GM19043 (cell line): ENCODE results near the gene ANGPTL2.

Experiments used
- ATAC-seq: cut with Tn5 transposase; IDR thresholded peaks from one replicate; pipeline ENCODE4 v1.9.1; 2021; ENCODE audit warnings: low read depth; ENCODE audit not compliant: unreplicated experiment

ANGPTL2 gene

DNA sequence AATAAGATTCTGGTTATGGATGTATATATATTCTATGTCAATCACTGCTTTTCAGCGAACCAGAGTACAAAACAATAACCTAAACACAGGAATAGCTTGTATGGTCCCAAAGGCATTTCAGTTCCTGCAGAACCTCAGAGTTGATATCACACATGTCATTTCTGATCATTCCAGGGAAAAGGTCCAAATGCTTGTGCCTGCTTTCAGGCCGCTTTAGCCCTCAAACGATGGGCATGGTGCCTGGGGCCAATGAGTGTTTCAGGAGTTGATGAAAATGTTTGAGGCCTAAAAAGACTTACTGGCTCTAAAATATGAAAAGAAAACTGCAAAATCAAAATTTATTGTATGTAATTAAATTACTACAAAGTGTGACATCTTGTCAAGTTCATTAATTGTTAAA lies 22.8 kb downstream of the ANGPTL2 start:
- ATAC-seq: no peak

DNA sequence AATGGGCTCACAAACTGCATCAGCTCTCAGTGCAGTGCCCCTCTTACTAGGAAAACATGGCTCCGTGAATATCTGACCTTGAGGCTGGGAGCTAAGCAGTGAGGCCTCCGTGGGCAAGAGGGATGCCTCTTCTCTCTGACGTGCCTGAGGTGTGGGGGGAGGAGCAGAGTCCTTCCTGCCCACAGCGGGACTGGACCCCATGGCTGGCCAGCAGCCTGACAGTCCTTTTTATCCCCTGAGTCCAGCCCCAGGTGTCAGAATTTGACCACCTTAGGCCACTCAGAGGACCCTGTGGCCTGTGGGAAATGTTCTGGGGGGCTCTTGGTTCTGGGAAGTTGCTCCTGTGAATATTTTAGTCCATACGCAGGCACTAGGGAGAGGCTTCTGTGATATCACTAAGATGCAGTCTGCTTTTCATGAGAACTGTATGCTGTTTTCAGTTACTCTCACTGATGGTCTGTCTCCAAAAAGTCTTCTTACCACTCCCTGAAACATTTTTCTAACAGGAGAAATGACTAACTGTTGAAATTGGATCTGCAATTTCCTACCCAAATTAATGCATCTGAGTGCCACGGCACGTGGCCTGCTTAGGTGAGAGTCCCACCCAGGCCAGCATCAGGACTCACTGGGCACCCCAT lies 23.4 kb downstream of the ANGPTL2 start:
- ATAC-seq: no peak

DNA sequence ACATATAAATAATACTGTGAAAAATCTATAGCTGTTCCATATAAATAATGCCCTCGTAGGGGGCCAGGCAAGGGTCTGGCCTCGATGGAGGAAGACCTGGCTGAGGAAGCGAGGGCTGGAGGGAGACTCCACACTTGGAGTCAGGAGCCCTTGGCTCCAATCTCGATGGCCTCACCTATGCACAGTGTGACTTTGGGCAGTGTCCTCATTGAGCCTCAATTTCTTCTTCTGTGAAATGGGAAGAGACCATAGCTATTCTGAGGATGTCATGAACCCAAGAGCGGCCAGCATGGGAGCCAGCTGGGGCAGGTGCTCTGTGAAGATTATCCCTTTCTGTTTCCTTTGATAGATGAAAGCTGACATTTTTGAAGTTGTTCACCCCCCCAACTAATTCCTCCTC lies 24.8 kb downstream of the ANGPTL2 start:
- no peak for ATAC-seq

DNA sequence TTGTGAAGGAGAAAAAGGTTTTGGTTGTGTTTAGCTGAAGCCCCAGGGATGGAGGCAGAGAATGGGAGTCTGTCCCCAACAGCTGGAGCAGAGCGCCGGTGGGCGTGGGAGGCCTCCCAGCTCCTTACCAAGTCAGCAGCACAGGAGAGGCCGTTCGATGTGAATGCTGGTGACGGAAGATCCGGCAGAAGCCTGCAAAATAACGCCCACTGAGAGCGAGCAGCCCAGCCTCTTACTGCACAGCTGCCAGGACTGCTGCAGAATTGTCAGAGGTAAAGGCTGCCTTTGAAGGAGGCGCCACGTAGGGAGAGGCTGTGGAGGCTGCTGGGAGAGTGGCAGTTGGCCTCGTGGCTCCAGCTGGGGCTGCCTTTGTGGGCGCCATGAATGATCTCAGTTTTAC lies 26.2 kb downstream of the ANGPTL2 start:
- no peak for ATAC-seq

DNA sequence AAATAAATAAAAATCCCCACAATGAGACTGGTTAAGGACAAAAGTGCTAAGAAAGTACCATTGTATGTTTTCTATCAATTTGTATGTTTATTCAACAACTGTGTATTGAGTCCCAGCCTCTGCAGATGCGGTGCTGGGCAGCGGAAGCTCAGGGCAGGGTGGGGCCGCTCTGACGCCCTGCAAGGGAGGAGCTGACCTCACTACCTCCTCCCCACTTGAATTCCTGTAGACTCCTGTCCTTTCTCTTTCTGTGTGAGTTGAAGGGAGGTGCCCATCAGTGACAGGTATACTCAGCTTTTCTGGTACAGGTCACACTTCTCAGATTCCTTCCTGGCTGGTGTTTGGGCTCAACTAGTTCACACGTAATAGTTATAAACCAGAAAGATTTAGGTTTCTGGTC lies 27.0 kb downstream of the ANGPTL2 start:
- ATAC-seq: no peak

DNA sequence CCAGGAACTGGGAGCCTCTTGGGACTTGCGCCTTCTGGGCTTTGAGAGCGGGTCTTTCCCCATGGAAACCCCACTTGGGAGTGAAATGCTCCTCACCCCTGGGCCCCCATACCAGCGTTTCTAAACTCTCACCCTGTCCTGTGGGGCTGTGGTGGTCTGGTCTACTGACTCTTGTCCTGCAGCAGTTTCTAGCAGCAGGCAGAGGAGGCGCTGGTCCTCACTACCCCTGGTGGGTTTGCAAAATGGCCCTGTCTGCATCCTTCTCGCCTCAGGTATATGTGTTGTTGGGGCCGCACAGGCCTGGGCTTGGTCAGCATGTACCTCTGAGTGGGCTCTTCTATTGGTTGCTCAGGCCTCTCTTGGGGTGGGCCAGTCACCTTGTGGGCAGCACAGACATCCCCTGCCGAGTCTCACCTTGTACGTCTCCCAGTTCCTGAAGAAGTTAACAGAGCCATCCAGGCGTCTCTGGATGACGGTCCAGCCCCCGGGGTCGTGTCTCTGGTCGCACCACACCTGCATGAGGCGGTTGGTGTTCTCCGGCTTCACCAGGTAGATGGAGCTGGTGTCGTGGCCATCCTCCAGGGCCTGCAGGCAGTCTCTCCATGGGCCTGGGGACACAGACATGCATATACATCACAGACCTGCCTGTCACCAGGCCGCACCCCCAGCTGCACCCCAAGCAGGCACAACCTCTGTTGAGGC lies 29.0 kb downstream of the ANGPTL2 start:
- no peak for ATAC-seq

DNA sequence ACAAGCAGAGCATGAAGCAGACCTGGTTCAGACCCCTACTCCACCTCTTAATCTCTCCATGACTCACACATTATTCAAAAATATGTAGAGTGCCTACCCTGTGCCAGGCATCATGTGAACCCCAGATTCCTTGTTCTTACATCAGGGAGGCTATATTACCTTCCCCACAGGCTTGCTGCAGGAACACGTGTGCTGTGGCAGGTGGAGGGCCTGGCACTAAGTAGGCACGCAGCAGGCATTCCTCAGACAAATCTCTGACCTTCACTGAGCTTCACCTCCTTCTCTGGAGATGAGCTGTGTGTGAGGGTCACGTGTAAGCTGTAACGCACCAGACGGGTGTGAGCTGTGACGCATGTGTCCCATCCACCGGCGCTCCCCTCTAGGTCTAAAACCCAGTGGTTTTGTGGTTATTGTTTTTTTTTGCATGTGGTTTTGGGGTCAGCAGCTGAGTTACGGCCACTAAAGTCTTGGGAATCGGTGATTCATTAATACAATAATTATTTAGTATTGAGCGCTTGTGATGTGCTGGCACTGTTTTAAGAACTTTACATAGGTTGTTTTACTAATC lies 30.3 kb downstream of the ANGPTL2 start:
- no peak for ATAC-seq

DNA sequence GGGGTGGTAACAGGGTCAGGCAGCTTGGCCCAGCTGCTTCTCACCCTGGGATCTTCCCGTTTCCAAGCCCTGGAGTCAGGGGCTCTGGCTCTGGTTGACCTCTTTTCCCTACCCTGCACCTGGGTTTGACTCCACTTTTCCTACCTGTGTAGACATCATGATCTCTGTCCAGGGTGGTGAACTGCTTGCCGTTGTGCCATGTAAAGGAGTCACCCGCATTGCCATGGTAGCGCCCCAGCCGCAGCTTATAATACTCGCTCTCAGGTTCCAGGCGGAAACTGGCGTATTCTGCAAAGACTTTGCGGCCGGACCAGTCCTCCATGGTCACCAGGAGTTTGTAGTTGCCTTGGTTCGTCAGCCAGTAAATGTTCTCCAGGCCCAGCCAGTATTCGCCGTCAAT lies 30.9 kb downstream of the ANGPTL2 start:
- ATAC-seq: no peak

DNA sequence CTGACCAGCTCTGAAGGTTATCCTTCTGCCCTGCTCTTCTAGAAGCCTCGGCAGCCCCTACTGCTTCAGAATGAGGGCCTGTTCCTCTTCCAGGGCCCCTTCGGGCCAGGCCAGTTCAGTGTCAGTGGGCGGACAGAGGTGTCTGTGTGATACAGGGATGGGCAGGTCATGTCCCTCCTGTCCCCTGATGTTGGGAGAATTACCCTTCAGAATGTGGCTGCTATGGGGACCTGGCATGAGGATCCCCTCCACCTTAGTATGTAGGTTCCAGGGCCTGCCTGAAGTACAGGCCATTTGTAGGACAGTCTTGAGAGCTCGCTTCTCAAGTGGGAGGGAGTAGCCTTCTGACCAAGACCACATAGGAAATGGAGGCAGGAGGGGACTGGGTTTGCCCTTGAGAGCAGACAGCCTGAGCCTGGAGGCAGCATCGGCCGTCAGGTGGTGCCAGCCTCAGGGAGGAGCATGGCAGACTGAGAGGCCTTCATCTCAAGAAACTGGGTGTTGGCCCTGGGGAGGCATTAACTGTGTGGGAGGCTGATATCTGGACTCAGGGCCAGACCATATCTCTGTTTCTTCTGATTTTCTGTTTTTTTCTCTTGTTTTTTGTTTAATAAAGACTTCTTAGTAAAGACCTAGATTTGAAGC lies 32.0 kb downstream of the ANGPTL2 start:
- no peak for ATAC-seq

DNA sequence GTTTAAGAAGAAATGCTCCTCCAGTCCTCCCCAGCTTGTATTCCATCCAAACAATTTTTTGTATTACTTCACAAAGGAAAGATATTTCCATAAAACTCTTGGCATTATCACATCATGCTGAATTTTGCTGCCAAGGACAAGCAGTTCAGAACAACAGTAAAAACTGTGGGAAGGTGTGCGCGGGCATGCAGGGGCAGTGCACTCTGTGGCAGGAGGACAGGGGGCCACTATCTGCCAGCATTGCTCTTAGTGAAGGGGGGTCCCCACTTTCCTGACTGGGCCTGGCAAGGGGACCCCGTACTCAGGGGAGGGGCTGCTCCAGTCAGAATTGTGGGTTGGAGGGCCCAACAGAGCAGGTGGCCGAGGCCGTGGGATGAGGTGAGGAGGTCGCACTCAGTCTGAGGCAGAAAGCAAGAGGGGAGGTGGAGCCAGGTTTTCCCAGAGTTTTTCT lies 32.8 kb downstream of the ANGPTL2 start:
- ATAC-seq: no peak

DNA sequence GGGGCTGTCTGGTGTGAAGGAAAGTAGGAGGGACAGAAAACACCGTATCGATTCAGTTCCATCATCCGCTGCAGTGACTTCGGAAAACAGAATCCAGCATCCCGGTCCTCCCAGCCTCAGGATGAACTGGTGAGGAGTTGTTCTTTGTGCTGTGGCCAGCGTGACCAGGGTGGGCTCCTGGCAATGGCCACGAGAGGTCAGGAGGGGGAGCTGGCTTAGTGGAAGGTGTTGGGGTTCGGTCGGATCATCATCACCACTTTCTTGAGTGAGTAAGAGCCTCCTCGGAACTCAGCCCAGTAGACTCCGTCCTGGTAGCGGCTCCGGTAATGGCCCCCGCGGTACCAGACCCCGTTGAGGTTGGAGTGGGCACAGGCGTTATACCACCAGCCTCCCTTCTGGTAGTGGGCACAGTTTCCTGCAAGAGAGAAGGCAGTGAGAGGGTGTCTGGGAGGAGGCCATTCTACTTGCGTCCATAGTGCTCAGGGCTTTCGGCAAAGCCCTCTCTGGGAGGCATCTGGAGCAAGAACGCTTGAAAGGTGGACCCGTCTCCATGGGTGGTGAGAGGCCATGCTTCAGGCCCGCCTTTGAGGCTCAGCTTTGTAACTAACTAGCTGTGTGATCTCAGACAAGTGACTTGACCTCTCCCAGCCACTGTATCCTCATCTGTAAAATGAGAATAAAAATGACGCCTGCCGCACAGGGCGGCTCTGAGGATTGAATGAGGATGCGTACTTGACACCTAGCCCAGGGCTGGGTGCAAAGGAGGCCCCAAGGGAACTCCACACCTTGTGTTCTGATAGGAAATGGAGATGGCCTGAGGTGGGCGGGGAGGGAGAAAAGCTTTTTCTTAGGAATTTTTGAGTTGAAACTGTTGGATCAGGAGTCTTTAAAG lies 33.5 kb downstream of the ANGPTL2 start:
- ATAC-seq: no peak

DNA sequence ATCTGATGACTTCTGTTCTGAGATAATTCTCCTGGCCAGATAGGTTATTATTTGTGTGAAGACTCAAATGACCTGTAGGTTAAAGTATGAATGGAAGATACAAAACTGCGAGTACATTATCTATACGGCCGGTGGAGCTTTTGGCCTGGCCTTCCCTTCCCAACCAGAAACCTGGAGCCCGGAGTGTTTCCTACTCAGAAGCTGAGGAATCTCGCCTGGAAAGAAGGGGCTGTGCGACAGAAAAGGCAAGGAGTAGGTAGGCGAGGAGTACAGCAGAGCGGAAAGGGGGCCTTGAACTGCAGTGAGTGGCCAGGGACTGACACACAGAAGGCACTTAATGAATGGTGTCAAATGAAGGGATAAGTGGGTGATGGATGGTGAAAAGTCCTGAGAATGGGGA lies 34.6 kb downstream of the ANGPTL2 start:
- no peak for ATAC-seq

DNA sequence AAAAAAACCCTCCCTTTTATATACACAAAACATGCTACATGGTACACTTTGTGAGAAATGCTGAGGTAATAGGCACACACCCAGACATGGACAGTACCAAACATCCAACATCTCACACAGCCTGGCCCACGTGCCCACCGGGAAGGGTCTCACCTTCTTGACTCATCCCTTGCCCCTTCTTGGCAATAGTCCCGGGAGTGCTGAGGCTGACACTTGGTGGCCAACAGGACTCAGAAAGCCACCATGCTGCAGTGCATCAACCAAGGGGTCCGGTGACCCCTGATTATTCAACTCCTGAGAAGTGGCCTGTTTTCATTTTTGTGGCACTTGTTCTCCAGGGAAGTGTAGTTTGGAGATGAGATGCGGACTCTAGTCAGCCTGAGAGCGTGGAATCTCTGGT lies 35.0 kb downstream of the ANGPTL2 start:
- ATAC-seq: no peak

DNA sequence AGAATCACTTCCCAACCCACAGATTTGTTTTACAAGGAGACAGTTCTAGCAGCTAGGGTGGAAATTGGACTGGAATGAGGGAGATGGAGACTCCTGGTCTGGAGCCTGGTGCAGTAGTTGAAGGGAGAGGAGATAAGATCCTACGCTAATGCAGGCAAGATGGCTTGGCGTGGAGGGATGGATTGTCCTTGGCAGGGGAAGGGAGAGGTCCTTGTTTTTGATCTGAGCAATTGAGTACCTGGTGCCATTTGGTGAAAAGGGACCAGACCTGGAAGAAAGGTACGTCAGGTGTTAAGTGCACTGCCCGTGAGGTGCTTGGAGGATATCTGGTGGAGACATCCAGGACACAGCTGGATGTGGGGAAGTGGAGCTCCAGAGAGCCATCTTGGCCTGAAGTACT lies 35.7 kb downstream of the ANGPTL2 start:
- ATAC-seq: no peak

DNA sequence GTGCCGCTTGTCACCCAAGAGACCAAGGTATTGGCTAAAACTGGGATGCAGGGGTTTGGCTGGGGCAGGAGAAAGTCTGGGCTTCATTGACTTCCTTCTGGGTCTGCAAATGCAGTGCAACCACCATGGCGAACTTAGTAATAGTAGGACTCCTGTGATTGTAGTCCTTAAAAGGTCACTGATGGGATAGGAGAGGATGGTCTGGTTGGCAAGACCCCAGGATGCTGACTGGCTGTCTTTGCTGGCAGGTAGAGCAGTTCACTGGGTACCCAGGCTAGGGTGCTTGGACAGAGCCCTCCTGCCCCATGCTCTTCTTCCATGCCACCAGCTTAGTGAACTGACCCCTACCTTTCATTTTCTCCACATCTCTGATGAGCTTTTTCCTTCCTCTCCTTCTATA lies 37.2 kb downstream of the ANGPTL2 start:
- no peak for ATAC-seq

DNA sequence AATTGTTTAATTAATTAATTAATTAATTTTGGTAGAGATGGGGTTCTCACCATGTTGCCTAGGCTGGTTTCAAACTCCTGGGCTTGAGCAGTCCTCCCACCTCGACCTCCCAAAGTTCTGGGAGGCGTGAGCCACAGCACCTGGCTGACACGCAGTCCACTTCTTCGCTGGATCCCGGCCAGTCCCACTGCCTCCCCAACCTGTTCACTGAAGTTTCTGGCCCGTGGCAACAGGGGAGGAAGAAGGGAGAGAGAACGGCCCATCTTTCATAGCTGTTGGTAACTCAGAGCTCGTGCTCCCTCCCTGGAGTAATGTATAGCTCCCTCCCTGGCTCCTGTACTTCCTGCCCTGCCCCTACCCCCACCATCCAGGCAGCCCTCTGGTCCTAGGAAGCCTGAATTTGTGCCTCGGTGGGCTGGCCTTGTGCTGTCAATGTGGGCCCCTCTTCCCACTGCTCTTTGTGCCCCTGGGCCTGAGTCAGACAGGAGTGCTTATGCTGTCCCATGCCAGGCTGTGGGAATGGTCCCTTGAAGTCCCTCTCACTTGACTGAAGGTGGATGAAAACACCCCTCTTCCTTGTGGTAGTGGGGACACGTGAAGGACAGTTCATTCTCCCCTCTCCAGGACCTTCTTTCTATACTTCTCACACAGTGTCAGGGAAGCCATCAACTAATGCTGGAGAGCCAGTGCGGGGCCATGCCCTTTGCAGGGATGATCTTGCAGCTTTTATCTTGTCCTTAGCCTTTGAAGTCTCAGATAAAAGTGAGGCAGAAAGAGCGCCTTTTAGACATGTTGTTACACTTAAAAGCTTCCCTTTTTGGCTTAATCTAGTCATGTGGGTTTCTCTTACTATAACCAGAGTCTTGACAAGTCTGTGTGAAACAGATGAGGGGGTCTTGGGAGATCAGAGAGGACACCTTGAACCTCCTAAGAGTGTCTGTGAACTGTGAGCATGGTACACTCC lies 38.1 kb downstream of the ANGPTL2 start:
- no peak for ATAC-seq

DNA sequence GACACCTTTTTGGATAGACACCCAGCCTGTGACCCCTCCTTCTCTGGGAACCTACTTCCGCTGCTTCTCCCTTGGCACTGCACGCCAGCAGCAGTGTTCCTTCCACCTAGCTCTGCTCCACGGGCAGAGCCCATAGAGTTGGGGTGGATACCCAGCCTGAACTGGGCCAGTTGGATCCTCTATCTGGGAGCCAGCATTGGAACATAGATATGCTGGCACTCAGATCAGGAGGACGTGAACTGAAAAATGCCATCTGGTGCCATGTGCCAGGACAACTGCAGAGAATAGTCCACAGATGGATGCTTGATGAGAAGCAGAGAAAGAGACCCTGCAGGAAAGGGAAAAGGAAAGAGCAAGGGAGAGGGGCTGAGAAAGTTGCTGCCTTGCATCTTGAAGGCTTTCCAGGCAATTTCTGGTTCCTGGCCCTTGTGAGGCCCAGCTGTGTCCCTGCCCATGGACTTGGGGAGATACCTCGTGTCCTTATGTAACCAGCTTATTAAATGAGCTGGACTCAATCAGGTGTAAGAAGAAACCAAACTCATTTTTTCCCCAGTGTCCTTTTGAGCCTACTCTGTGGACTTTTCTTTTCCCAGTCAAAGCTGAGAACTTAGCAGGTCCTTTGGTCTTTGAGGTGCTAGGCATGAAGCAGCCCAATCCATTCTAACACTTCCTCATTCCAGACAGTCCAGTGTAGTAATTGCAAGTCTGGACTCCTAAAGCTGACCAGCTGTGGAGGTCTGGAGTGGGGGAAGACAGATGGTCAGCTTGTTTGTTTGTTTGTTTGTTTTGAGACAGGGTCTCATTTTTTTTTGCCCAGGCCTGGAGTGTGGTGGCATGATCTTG lies 39.1 kb downstream of the ANGPTL2 start:
- ATAC-seq: no peak

DNA sequence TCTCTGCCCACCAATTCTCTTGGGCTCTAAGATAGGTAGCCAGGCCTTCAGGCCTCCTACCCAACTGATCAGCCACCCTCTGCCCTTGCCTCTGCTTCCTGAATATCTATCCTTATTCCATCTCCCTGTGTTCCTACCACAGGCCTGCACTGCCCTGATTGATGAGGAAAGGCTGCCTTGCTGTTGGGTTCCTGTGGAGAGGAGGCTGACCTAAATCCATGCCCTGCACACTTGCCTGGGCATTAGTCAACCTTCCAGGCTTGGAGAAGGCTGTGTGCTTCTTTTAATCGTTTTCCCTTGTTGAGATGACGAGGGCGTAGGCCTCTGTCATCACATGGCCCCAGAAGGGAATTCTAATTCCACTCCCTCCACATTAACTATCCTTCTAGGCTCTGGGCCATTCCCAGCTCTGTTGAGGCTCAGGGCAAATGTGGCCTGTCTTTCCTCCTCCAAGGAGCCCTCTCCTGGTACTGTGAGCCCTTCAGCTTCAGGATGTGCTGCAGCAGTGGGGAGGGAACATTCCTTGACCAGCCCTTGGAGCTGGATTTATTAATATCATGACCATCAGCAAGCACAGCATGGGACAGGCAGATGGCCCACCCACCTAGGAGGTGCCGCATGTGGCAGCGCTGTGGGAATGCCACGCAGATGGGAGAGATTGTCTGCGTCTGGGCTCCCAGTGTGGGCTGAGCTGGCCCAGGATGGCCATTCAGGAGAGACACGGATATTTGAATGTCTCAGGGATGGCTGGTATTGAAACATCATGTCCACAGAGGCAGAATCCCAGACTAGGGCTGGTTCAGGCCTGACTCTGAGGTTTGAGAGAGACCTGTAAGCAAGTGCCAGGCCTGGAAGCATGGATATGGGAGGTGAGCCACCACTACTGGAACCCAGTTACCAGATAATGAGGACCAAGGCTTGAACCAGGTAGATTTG lies 40.9 kb downstream of the ANGPTL2 start:
- no peak for ATAC-seq
